ENCODE results near the gene HIVEP3.

DNA sequence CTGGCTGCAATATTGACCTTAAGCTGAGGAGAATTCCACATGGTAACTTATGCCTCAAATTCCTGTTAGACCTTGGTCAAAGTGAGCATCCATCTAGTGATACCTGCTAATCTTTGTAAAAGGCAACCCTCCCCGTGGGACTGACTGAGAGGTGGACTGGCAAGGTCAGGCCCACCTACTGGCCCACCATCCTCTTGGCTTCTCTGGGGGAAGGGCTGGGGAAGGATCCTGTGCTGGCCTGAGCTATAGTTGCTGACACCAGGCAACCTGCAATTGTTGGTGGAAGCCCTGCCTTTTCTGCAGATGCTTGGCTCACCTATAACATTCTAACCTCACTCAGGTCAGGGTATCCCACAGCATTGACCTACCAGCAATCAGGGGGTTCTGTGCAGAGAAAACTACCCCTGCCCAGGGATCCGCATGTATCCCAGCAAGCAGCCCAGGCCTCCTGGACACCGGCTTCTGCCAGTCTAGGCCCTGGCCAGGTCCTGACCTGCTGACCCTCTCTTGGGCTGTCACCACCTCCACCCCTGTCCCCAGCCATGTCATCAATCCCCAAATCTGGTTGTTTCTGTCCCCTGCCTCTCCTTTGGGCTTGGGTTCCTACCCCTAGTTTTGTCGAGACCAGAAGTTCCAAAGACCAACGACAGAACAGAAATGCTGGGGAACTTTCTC lies 326.1 kb downstream of the HIVEP3 start:
- TF ChIP-seq, protein P1, sequence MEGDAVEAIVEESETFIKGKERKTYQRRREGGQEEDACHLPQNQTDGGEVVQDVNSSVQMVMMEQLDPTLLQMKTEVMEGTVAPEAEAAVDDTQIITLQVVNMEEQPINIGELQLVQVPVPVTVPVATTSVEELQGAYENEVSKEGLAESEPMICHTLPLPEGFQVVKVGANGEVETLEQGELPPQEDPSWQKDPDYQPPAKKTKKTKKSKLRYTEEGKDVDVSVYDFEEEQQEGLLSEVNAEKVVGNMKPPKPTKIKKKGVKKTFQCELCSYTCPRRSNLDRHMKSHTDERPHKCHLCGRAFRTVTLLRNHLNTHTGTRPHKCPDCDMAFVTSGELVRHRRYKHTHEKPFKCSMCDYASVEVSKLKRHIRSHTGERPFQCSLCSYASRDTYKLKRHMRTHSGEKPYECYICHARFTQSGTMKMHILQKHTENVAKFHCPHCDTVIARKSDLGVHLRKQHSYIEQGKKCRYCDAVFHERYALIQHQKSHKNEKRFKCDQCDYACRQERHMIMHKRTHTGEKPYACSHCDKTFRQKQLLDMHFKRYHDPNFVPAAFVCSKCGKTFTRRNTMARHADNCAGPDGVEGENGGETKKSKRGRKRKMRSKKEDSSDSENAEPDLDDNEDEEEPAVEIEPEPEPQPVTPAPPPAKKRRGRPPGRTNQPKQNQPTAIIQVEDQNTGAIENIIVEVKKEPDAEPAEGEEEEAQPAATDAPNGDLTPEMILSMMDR (IDR thresholded peaks at IDR 0.05; ENCODE audit: poor library complexity), result no peak
- TF ChIP-seq EZH2 (IDR thresholded peaks at IDR 0.05; ENCODE audit: borderline replicate concordance) (no peak), EZH2phosphoT487 (IDR thresholded peaks at IDR 0.05; ENCODE audit: low read depth, severe bottlenecking, unreplicated experiment) (no peak)
